H1 (cell line): Measurements from ENCODE around the gene CXADR. TPM values are rescaled to one million over a fixed set of nuclear protein-coding genes. Genes with fewer than 3 reads are reported as not detected.

Experiments
- CTCF ChIA-PET: fragments of 300-600 bp; sonication (Branson Sonifier 250); formaldehyde crosslinking; loops from one replicate; lab custom pipeline; 2021; ENCODE audit not compliant: partially characterized antibody; lab: Charles Lee
- POLR2A ChIA-PET: fragments of 300-600 bp; sonication (Branson Sonifier 250); formaldehyde crosslinking; loops from one replicate; lab custom pipeline; 2021; ENCODE audit warnings: inconsistent platforms; ENCODE audit not compliant: partially characterized antibody; lab: Charles Lee
- DNase-seq, 2 experiments: peaks; one replicate each; pipeline versions ENCODE4 v3.0.0 to v3.0.0-alpha.2; 2010 to 2022; ENCODE audit warnings: low spot score in 2 of 2, low read depth in 1 of 2, mixed read lengths in 1 of 2
- FAIRE-seq: peaks from 2 replicates; lab custom pipeline; 2011; peaks lifted over from hg19 to GRCh38; lab: Jason Lieb, UNC
- H2AFZ ChIP-seq: 2 replicates; pipeline ENCODE4 v1.8.1; 2012; ENCODE audit warnings: low read length, inconsistent platforms
- H2AK5ac ChIP-seq: 2 replicates; pipeline ENCODE4 v1.6.1; 2013; ENCODE audit warnings: low read depth, low read length
- H2BK120ac ChIP-seq: replicated peaks from 2 replicates; pipeline ENCODE3; 2013; ENCODE audit warnings: low read depth, low read length, inconsistent platforms
- H2BK12ac ChIP-seq: 2 replicates; pipeline ENCODE4 v1.6.1; 2013; ENCODE audit warnings: low read depth, low read length
- H2BK15ac ChIP-seq: 2 replicates; pipeline ENCODE4 v1.6.1; 2013; ENCODE audit warnings: low read length
- H2BK20ac ChIP-seq: 2 replicates; pipeline ENCODE4 v1.6.1; 2013; ENCODE audit warnings: low read length
- H2BK5ac ChIP-seq: 2 replicates; pipeline ENCODE4 v1.6.1; 2013; ENCODE audit warnings: low read depth, low read length
- H3K14ac ChIP-seq: 2 replicates; pipeline ENCODE4 v1.6.1; 2013; ENCODE audit warnings: inconsistent platforms; ENCODE audit not compliant: insufficient read length
- H3K18ac ChIP-seq: 2 replicates; pipeline ENCODE4 v1.6.1; 2013; ENCODE audit warnings: low read length; ENCODE audit errors: extremely low read depth
- H3K23ac ChIP-seq: 2 replicates; pipeline ENCODE4 v1.6.1; 2013; ENCODE audit warnings: inconsistent platforms; ENCODE audit not compliant: insufficient read length
- H3K23me2 ChIP-seq: 2 replicates; pipeline ENCODE4 v1.6.1; 2013; ENCODE audit warnings: low read depth, low read length
- H3K27ac ChIP-seq: 2 replicates; pipeline ENCODE4 v1.6.1; 2011; ENCODE audit warnings: low read depth, low read length, inconsistent platforms
- H3K27me3 ChIP-seq, 4 experiments: replicated peaks in 1 of 4; 1 replicate in 1 of 4; 2 replicates in 3 of 4; pipeline versions ENCODE4 v1.6.1 to v1.8.1; 2011 to 2013; ENCODE audit warnings: low read length in 3 of 4, mild to moderate bottlenecking in 3 of 4, inconsistent platforms in 2 of 4, mixed read lengths in 2 of 4, moderate library complexity in 1 of 4; ENCODE audit not compliant: control insufficient read depth in 3 of 4, insufficient read depth in 3 of 4; ENCODE audit errors: extremely low read depth in 1 of 4
- H3K36me3 ChIP-seq, 4 experiments: 2 replicates each; pipeline versions ENCODE4 v1.6.1 to v1.8.1; 2011 to 2013; ENCODE audit warnings: mild to moderate bottlenecking in 4 of 4, low read length in 3 of 4, moderate library complexity in 2 of 4, control low read depth in 1 of 4, inconsistent platforms in 1 of 4; ENCODE audit not compliant: insufficient read depth in 4 of 4, control insufficient read depth in 2 of 4
- H3K4ac ChIP-seq: replicated peaks from 2 replicates; pipeline ENCODE3; 2013; ENCODE audit warnings: low read length, low read depth, mixed read lengths, inconsistent platforms; ENCODE audit not compliant: insufficient read length
- H3K4me1 ChIP-seq, 4 experiments: replicated peaks in 1 of 4; 1 replicate in 1 of 4; 2 replicates in 3 of 4; pipeline versions ENCODE4 v1.6.1 to v1.8.1; 2011 to 2013; ENCODE audit warnings: low read length in 3 of 4, inconsistent platforms in 2 of 4, mixed read lengths in 1 of 4; ENCODE audit not compliant: insufficient read depth in 4 of 4, control insufficient read depth in 3 of 4
- H3K4me2 ChIP-seq, 2 experiments: 2 replicates each; pipeline versions ENCODE4 v1.6.1 to v1.8.1; 2011 to 2013; ENCODE audit warnings: low read depth in 2 of 2, low read length in 2 of 2, control low read depth in 1 of 2, inconsistent platforms in 1 of 2, mild to moderate bottlenecking in 1 of 2; ENCODE audit not compliant: insufficient read depth in 1 of 2
- H3K4me3 ChIP-seq, 4 experiments: fragments of 200-600, 300-600 bp in 1 of 4; sonication (generic), shearing (Covaris generic), sonication (Bioruptor Twin) in 1 of 4; 2 replicates each; pipeline versions ENCODE4 v1.5.1 to v1.8.1; 2011 to 2016; ENCODE audit warnings: low read length in 4 of 4, low read depth in 3 of 4, control low read depth in 2 of 4, inconsistent platforms in 2 of 4, mild to moderate bottlenecking in 2 of 4, mixed read lengths in 1 of 4, moderate library complexity in 1 of 4; ENCODE audit not compliant: insufficient read depth in 2 of 4; ENCODE audit errors: extremely low read depth in 1 of 4
- H3K56ac ChIP-seq: replicated peaks from 2 replicates; pipeline ENCODE3; 2013; ENCODE audit warnings: low read depth, mild to moderate bottlenecking, mixed read lengths, low read length, inconsistent platforms; ENCODE audit not compliant: insufficient read length
- H3K79me1 ChIP-seq: 2 replicates; pipeline ENCODE4 v1.6.1; 2013; ENCODE audit warnings: low read depth, low read length, control low read depth
- H3K79me2 ChIP-seq, 2 experiments: 2 replicates each; pipeline versions ENCODE4 v1.6.1 to v1.8.1; 2012 to 2013; ENCODE audit warnings: low read length in 2 of 2, mild to moderate bottlenecking in 2 of 2, inconsistent platforms in 1 of 2; ENCODE audit not compliant: insufficient read depth in 2 of 2, control insufficient read depth in 1 of 2
- H3K9ac ChIP-seq, 4 experiments: replicated peaks in 1 of 4; 1 replicate in 1 of 4; 2 replicates in 3 of 4; pipeline versions ENCODE4 v1.6.1 to v1.8.1; 2011 to 2013; ENCODE audit warnings: low read depth in 3 of 4, low read length in 3 of 4, control low read depth in 2 of 4, mild to moderate bottlenecking in 2 of 4, moderate library complexity in 2 of 4, inconsistent platforms in 1 of 4; ENCODE audit errors: extremely low read depth in 1 of 4
- H3K9me3 ChIP-seq, 2 experiments: 2 replicates each; pipeline versions ENCODE4 v1.6.1 to v1.8.1; 2012 to 2013; ENCODE audit warnings: mild to moderate bottlenecking in 2 of 2, moderate library complexity in 2 of 2, control low read depth in 1 of 2, inconsistent platforms in 1 of 2, low read depth in 1 of 2, low read length in 1 of 2, mixed read lengths in 1 of 2; ENCODE audit not compliant: insufficient read depth in 2 of 2
- H4K20me1 ChIP-seq, 2 experiments: replicated peaks in 1 of 2; 2 replicates each; pipeline versions ENCODE3 to v1.8.1; 2011 to 2013; ENCODE audit warnings: inconsistent platforms in 2 of 2, low read length in 2 of 2, mild to moderate bottlenecking in 1 of 2; ENCODE audit not compliant: insufficient read depth in 2 of 2, control insufficient read depth in 1 of 2
- H4K5ac ChIP-seq: 2 replicates; pipeline ENCODE4 v1.6.1; 2013; ENCODE audit warnings: low read length, low read depth, mixed read lengths, inconsistent platforms; ENCODE audit not compliant: insufficient read length
- H4K8ac ChIP-seq: 2 replicates; pipeline ENCODE4 v1.8.0; 2013; ENCODE audit warnings: mild to moderate bottlenecking, moderate library complexity, low read length, inconsistent platforms; ENCODE audit not compliant: insufficient read depth; ENCODE audit errors: extremely low read depth
- H4K91ac ChIP-seq: replicated peaks from 2 replicates; pipeline ENCODE3; 2013; ENCODE audit warnings: low read length, mixed read lengths, inconsistent platforms; ENCODE audit not compliant: insufficient read length
- BCL11A ChIP-seq, 2 experiments: IDR thresholded peaks; one replicate each; pipeline ENCODE4 v1.6.1; 2011; ENCODE audit warnings: low read depth in 2 of 2, low read length in 2 of 2, mild to moderate bottlenecking in 2 of 2
- CEBPB ChIP-seq: IDR thresholded peaks from 2 replicates; pipeline ENCODE4 v1.6.1; 2012; ENCODE audit warnings: low read depth, low read length
- CREB1 ChIP-seq: IDR thresholded peaks from 2 replicates; pipeline ENCODE4 v1.6.1; 2012; ENCODE audit warnings: inconsistent platforms
- CTCF ChIP-seq, 3 experiments: IDR thresholded peaks; 1 replicate in 2 of 3; 2 replicates in 1 of 3; pipeline versions ENCODE4 v1.5.1 to v1.6.1; 2011; ENCODE audit warnings: low read length in 3 of 3, mild to moderate bottlenecking in 3 of 3, inconsistent platforms in 2 of 3, low read depth in 1 of 3, moderate library complexity in 1 of 3; ENCODE audit not compliant: insufficient read depth in 1 of 3; ENCODE audit errors: control extremely low read depth in 1 of 3
- GTF2F1 ChIP-seq: IDR thresholded peaks from 2 replicates; pipeline ENCODE4 v1.6.1; 2012; ENCODE audit warnings: low read depth, low read length, improper control_type of control experiment, borderline replicate concordance
- KDM5A ChIP-seq: fragments of 200-600 bp; IDR thresholded peaks from 2 replicates; pipeline ENCODE4 v1.7.1; 2012; ENCODE audit warnings: mild to moderate bottlenecking, low read length, inconsistent platforms, mixed read lengths
- MAX ChIP-seq: IDR thresholded peaks from 2 replicates; pipeline ENCODE4 v1.6.1; 2012; ENCODE audit warnings: inconsistent platforms
- POLR2AphosphoS5 ChIP-seq: IDR thresholded peaks from 2 replicates; pipeline ENCODE4 v1.6.1; 2011; ENCODE audit warnings: low read depth, low read length
- RBBP5 ChIP-seq: IDR thresholded peaks from 2 replicates; pipeline ENCODE4 v1.7.1; 2012; ENCODE audit warnings: low read depth, mild to moderate bottlenecking, inconsistent platforms, low read length, moderate library complexity, borderline replicate concordance
- SIN3A ChIP-seq, 2 experiments: IDR thresholded peaks in 1 of 2; conservative IDR thresholded peaks in 1 of 2; 2 replicates each; pipeline ENCODE4 v1.6.1; 2011 to 2012; ENCODE audit warnings: low read length in 2 of 2, improper control_type of control experiment in 1 of 2, low read depth in 1 of 2, mild to moderate bottlenecking in 1 of 2
- SP4 ChIP-seq: IDR thresholded peaks from 2 replicates; pipeline ENCODE4 v1.6.1; 2012; ENCODE audit warnings: low read length, inconsistent platforms
- WGBS, 2 experiments: shearing (Covaris generic) in 1 of 2; methylation state at CpG; one replicate each; pipeline versions ENCODE4 v1.1.6 to v1.1.7; 2013 to 2015; ENCODE audit warnings: low lambda C conversion rate in 2 of 2, mixed read lengths in 2 of 2, inconsistent platforms in 1 of 2, low coverage in 1 of 2, missing lambda C conversion rate in 1 of 2; ENCODE audit not compliant: insufficient replicate concordance in 2 of 2, insufficient coverage in 1 of 2, insufficient read length in 1 of 2; ENCODE audit errors: extremely low coverage in 1 of 2, missing lambda C conversion rate in 1 of 2; 5-methylcytosine and 5-hydroxymethylcytosine counted together
- polyA plus RNA-seq, 7 experiments: library from polyadenylated mRNA; depleted of rRNA in 3 of 7; stranded (reverse) in 5 of 7; unstranded in 2 of 7; fragments of >200 nt in 5 of 7; fragments of 200-250 nt in 2 of 7; gene quantifications; 1 replicate in 5 of 7; 2 replicates in 1 of 7; 4 replicates in 1 of 7; pipeline versions ENCODE4 v1.2.1 to v1.2.3, GENCODE V29; 2011 to 2013; ENCODE audit warnings: missing spikeins in 2 of 7, mixed read lengths in 2 of 7
- total RNA-seq: library from RNA; stranded (reverse); fragmentation: NEBNext Ultra II Directional; extraction: Animal tissue kit (Norgen Biotek cat#: 25700); gene quantifications from 2 replicates; pipeline ENCODE4 v1.2.1, GENCODE V29; 2021

CXADR gene
- total and polyA plus RNA-seq, 2 of the 8 experiments (the other 6 are each of a cell fraction or from before 2014, with no cell fraction given): 45.6 to 145 TPM

- Histone ChIP-seq H4K8ac (no peak overlapping the region), H3K4me2 (no peak overlapping the region; a peak in 1 of 4 replicates), H3K23me2 (no peaks in the 10 kb centered on the region), H4K5ac (no peak overlapping the region), H3K18ac (no peak overlapping the region), H2BK20ac (no peak overlapping the region), H3K4ac (no peak overlapping the region), H2AFZ (no peak overlapping the region), H3K79me1 (peaks cover 9% of the 10 kb centered on the region), H4K20me1 (peaks cover 33 to 41% of the 10 kb centered on the region in 2 experiments), H2BK12ac (no peak overlapping the region), H3K36me3 (peaks cover 0 to 9% (median 0%) of the 10 kb centered on the region in 4 experiments; a peak in 1 of 8 replicates), H3K56ac (no peak overlapping the region), H3K9ac (no peak overlapping the region), H3K23ac (no peak overlapping the region), H3K14ac (no peak overlapping the region), H3K4me3 (no peak overlapping the region), H2BK120ac (no peak overlapping the region), H3K79me2 (peaks cover 66 to 100% of the 10 kb centered on the region in 2 experiments), H2BK15ac (no peak overlapping the region), H3K9me3 (no peaks in the 10 kb centered on the region), H3K4me1 (peaks cover 2 to 14% (median 6%) of the 10 kb centered on the region in 4 experiments; a peak in 5 of 7 replicates), H3K27me3 (no peaks in the 10 kb centered on the region), H2BK5ac (0 out of 2 replicates have a peak overlapping the region, but pooled peaks have one; percentile 19), H2AK5ac (no peak overlapping the region), H4K91ac (no peak overlapping the region), H3K27ac (no peak overlapping the region; the same call in 1 of the 2 replicates)
- FAIRE-seq: no peak
- POLR2A ChIA-PET: interaction anchor here (0.7 to 11.6 kb wide), 3 partner anchors 9 to 14 kb away, joined by 5 to 144 read pairs (median 6); partner anchors contain the start of gene CXADR
- WGBS, 2 experiments: 64% methylated on average over 5 of the region's 5 CpGs; no CpG with 5 or more reads in 1 of the 2 experiments
- CTCF ChIA-PET: interaction anchor here (0.8 to 2.1 kb wide), 4 partner anchors 10 to 111 kb away, joined by 3 to 10 read pairs (median 4); partner anchors contain the start of gene CXADR
- no peak for DNase-seq
- TF ChIP-seq MAX (no peak), CEBPB (no peak), SIN3A (conservative IDR thresholded peaks at IDR 0.05 in 1 of 2, IDR thresholded peaks at IDR 0.05 in 1 of 2; ENCODE audit: low read depth in 1 of 2, low read length in 2 of 2) (no peak), KDM5A (no peak), BCL11A (IDR thresholded peaks at IDR 0.05; ENCODE audit: low read depth in 2 of 2, low read length in 2 of 2) (no peak), POLR2AphosphoS5 (no peak), SP4 (no peak), CREB1 (no peak), CTCF (IDR thresholded peaks at IDR 0.05; ENCODE audit: control extremely low read depth in 1 of 3, insufficient read depth in 1 of 3, low read depth in 1 of 3, low read length in 3 of 3) (no peak), RBBP5 (no peak), GTF2F1 (no peak)
Measured at GRCh38 chr21:17527711-17528110, 14.9 kb downstream of the CXADR start.
